ENCODE measurements around the gene CCL24.

DNA sequence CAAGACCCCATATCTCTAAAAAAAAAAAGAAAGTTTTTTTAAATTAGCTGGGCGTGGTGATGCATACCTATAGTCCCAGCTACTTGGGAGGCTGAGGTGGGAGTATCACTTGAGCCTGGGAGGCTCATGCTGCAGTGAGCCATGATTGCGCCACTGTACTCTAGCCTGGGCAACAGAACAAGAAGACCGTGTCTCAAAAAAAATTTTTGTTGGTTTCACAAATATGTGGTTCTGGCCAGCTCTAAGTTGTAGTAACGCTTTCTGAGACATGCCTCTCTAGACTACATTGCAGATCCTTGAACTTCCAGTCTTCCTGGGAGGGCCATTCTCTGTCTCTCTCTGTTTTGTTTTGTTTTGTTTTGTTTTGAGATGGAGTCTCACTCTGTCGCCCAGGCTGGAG, 40.6 kb upstream of the CCL24 start:
- TF ChIP-seq MAFK (IDR thresholded peaks at IDR 0.05; ENCODE audit: low read depth, low read length): no peak
- TF ChIP-seq, protein P1, sequence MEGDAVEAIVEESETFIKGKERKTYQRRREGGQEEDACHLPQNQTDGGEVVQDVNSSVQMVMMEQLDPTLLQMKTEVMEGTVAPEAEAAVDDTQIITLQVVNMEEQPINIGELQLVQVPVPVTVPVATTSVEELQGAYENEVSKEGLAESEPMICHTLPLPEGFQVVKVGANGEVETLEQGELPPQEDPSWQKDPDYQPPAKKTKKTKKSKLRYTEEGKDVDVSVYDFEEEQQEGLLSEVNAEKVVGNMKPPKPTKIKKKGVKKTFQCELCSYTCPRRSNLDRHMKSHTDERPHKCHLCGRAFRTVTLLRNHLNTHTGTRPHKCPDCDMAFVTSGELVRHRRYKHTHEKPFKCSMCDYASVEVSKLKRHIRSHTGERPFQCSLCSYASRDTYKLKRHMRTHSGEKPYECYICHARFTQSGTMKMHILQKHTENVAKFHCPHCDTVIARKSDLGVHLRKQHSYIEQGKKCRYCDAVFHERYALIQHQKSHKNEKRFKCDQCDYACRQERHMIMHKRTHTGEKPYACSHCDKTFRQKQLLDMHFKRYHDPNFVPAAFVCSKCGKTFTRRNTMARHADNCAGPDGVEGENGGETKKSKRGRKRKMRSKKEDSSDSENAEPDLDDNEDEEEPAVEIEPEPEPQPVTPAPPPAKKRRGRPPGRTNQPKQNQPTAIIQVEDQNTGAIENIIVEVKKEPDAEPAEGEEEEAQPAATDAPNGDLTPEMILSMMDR (conservative IDR thresholded peaks at IDR 0.05; ENCODE audit: low read depth, low read length): no peak
- TF ChIP-seq POLR2A (IDR thresholded peaks at IDR 0.05; ENCODE audit: low read depth, low read length): no peak
- TF ChIP-seq RCOR1 (IDR thresholded peaks at IDR 0.05; ENCODE audit: insufficient replicate concordance, low read length): no peak
- TF ChIP-seq RFX5 (IDR thresholded peaks at IDR 0.05; ENCODE audit: low read depth, low read length): no peak
- TF ChIP-seq, protein P2, sequence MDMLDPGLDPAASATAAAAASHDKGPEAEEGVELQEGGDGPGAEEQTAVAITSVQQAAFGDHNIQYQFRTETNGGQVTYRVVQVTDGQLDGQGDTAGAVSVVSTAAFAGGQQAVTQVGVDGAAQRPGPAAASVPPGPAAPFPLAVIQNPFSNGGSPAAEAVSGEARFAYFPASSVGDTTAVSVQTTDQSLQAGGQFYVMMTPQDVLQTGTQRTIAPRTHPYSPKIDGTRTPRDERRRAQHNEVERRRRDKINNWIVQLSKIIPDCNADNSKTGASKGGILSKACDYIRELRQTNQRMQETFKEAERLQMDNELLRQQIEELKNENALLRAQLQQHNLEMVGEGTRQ (IDR thresholded peaks at IDR 0.05; ENCODE audit: low read depth, low read length): no peak
- TF ChIP-seq RAD21 (IDR thresholded peaks at IDR 0.05; ENCODE audit: low read length): no peak
- no peak for TF ChIP-seq NFE2L2 (IDR thresholded peaks at IDR 0.05; ENCODE audit: low read depth, low read length)

Data from IMR-90 (cell line).